AG04450 (cell line): ENCODE results near the gene SPATS2L. TPM values are rescaled to one million over a fixed set of nuclear protein-coding genes. Genes with fewer than 3 reads are reported as not detected.
A peak's percentile ranks its signal among the peaks of the same experiment; 100 is the strongest.

ENCODE experiments used
- CTCF ChIA-PET: fragments of 300-600, 350-600 bp; formaldehyde crosslinking; extraction: SDS; loops from one replicate; lab custom pipeline; 2022; ENCODE audit warnings: antibody characterized with exemption, inconsistent platforms; lab: Charles Lee
- POLR2A ChIA-PET: fragments of 350-600 bp; formaldehyde crosslinking; extraction: SDS; loops from one replicate; lab custom pipeline; 2021; ENCODE audit warnings: antibody characterized with exemption, inconsistent platforms; lab: Yijun Ruan, JAX
- DNase-seq: peaks from one replicate; pipeline ENCODE4 v3.0.0-alpha.2; 2011; ENCODE audit warnings: low read depth, low spot score
- H3K27ac ChIP-seq: one replicate; pipeline ENCODE4 v1.5.1; 2012; ENCODE audit warnings: low read depth, low read length, control low read depth
- H3K27me3 ChIP-seq: one replicate; pipeline ENCODE4 v1.6.0; 2012; ENCODE audit warnings: low read length; ENCODE audit not compliant: control insufficient read depth, insufficient read depth
- H3K4me3 ChIP-seq: 2 replicates; pipeline ENCODE4 v1.5.1; 2011; ENCODE audit warnings: mild to moderate bottlenecking, low read depth, low read length, control low read depth
- H3K9me3 ChIP-seq: 2 replicates; pipeline ENCODE4 v1.5.1; 2012; ENCODE audit warnings: low read length; ENCODE audit not compliant: control insufficient read depth, insufficient read depth
- CTCF ChIP-seq: IDR thresholded peaks from 2 replicates; pipeline ENCODE4 v1.5.1; 2011; ENCODE audit warnings: low read depth, low read length, control low read depth, inconsistent platforms
- polyA plus RNA-seq: library from polyadenylated mRNA; depleted of rRNA; stranded (reverse); fragments of >200 nt; gene quantifications from 2 replicates; pipeline ENCODE4 v1.2.3, GENCODE V29; 2011; rRNA removed
- small RNA-seq: library from RNA; depleted of rRNA; stranded (forward); fragments of <200 nt; gene quantifications from one replicate; pipeline ENCODE3, GENCODE V24; 2012; ENCODE audit warnings: low read depth; ENCODE audit not compliant: insufficient read length

Gene SPATS2L
- polyA plus RNA-seq, 1 experiment: 361 TPM

GRCh38 chr2:200525551-200525881 is 219.0 kb downstream of the SPATS2L start:
- Histone ChIP-seq H3K9me3 (no peaks in the 10 kb centered on the region), H3K27me3 (peaks cover 5% of the 10 kb centered on the region), H3K27ac (no peak overlapping the region), H3K4me3 (peak overlapping the region; percentile 91)
- POLR2A ChIA-PET: interaction anchor here (0.6 to 1.0 kb wide), 2 partner anchors 75 to 119 kb away, joined by 3 to 5 read pairs; no protein-coding TSS in a partner anchor
- DNase-seq: no peak
- CTCF ChIA-PET: interaction anchor here (0.9 to 2.0 kb wide), 3 partner anchors 16 to 552 kb away, joined by 3 to 10 read pairs (median 8); partner anchors contain the start of genes AOX1 and KCTD18
- TF ChIP-seq CTCF: no peak

- TF ChIP-seq CTCF: 0 out of 2 replicates have a peak, but pooled peaks have one; percentile 5
- DNase-seq: peak; percentile 79
- peak within 1 kb of the TSS; percentile 53 for H3K27ac ChIP-seq
- ChIA-PET CTCF (interaction anchor here (0.6 to 2.0 kb wide), 5 partner anchors 16 to 553 kb away, joined by 3 to 10 read pairs (median 3); partner anchors contain the start of genes AOX1 and KCTD18), POLR2A (interaction anchor here (1.0 kb wide), 1 partner anchor 119 kb away, joined by 5 read pairs; no protein-coding TSS in a partner anchor)
- H3K9me3 ChIP-seq: no peaks in the 10 kb centered on the region
- H3K4me3 ChIP-seq: peak within 1 kb of the TSS; percentile 91
- H3K27me3 ChIP-seq: peaks cover 5% of the 10 kb centered on the region
Observed at GRCh38 chr2:200525882-200526651, 219.6 kb downstream of the SPATS2L start, which contains the start of gene SGO2. TSS of gene SGO2 (plus strand) at chr2:200526207. CDS start at chr2:200532976, 6,769 bp downstream.

- H3K9me3 ChIP-seq: no peaks in the 10 kb centered on the region
- H3K4me3 ChIP-seq: no peak overlapping the region
- no peak overlapping the region for H3K27ac ChIP-seq
- CTCF ChIA-PET: interaction anchor here (1.2 kb wide), 1 partner anchor 555 kb away, joined by 3 read pairs; no protein-coding TSS in a partner anchor
- no peaks in the 10 kb centered on the region for H3K27me3 ChIP-seq
- DNase-seq: no peak
- POLR2A ChIA-PET: no interaction called here
- no peak for TF ChIP-seq CTCF
Observed at GRCh38 chr2:200528228-200528627, 221.7 kb downstream of the SPATS2L start.

Small RNAs within 50 kb of the gene (small RNA-seq; reads per million reads assigned to genes)
- gene RNY4P34: 0.81 reads per million

Other genes starting within 250 kb of the SPATS2L start
- 9.9 and 13.8 TPM in 2 replicates for gene KCTD18, start 203.4 kb downstream of the SPATS2L start, polyA plus RNA-seq
- gene SGO2, start 219.5 kb downstream of the SPATS2L start, polyA plus RNA-seq: 3.7 and 8.4 TPM in 2 replicates